ENCODE measurements around the gene TRPT1.

DNA sequence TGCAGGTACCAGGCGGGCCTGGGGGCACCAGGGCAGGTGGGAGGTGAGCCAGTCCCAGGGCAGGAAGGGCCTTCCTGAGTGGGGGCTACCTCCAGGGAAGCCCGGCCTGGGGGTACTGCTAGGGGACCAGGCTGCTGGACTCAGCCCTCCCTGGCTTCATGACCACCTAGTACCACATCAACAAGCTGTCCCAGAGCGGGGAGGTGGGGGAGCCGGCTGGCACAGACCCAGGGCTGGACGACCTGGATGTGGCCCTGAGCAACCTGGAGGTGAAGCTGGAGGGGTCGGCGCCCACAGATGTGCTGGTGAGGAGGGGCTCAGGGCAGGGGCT lies 6.7 kb downstream of the TRPT1 start:
- TF ChIP-seq, protein P1, sequence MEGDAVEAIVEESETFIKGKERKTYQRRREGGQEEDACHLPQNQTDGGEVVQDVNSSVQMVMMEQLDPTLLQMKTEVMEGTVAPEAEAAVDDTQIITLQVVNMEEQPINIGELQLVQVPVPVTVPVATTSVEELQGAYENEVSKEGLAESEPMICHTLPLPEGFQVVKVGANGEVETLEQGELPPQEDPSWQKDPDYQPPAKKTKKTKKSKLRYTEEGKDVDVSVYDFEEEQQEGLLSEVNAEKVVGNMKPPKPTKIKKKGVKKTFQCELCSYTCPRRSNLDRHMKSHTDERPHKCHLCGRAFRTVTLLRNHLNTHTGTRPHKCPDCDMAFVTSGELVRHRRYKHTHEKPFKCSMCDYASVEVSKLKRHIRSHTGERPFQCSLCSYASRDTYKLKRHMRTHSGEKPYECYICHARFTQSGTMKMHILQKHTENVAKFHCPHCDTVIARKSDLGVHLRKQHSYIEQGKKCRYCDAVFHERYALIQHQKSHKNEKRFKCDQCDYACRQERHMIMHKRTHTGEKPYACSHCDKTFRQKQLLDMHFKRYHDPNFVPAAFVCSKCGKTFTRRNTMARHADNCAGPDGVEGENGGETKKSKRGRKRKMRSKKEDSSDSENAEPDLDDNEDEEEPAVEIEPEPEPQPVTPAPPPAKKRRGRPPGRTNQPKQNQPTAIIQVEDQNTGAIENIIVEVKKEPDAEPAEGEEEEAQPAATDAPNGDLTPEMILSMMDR (IDR thresholded peaks at IDR 0.05) = no peak
- TF ChIP-seq POLR2A (IDR thresholded peaks at IDR 0.05) = no peak
